Endothelial cell of umbilical vein (primary cell): Measurements from ENCODE around the gene TMEM158. TPM values are rescaled to one million over a fixed set of nuclear protein-coding genes. Genes with fewer than 3 reads are reported as not detected.

Experiments
- BruUV-seq: library from RNA; stranded (reverse); fragments of 400-500 nt; replicated peaks from 2 replicates; lab custom pipeline; 2021; lab: Mats Ljungman, UMichigan
- CTCF ChIA-PET: fragments of 300-600, 350-600 bp; sonication (Branson Sonifier 250); formaldehyde crosslinking; loops from one replicate; lab custom pipeline; 2021; ENCODE audit warnings: antibody characterized with exemption, inconsistent platforms; lab: Charles Lee
- POLR2A ChIA-PET: fragments of 300-600, 350-600 bp; sonication (Branson Sonifier 250); formaldehyde crosslinking; loops from one replicate; lab custom pipeline; 2021; ENCODE audit warnings: antibody characterized with exemption, inconsistent platforms; lab: Charles Lee
- DNase-seq: peaks from one replicate; pipeline ENCODE4 v3.0.0-alpha.2; 2011; ENCODE audit warnings: low read depth, low spot score
- FAIRE-seq: peaks from 2 replicates; lab custom pipeline; 2011; peaks lifted over from hg19 to GRCh38; lab: Jason Lieb, UNC
- H2AFZ ChIP-seq: 2 replicates; pipeline ENCODE4 v1.6.0; 2012; ENCODE audit warnings: low read depth, low read length, control low read depth, inconsistent platforms
- H3K27ac ChIP-seq: 2 replicates; pipeline ENCODE4 v1.5.1; 2011; ENCODE audit warnings: low read depth, mild to moderate bottlenecking, control low read depth, low read length, moderate library complexity; ENCODE audit not compliant: insufficient read depth
- H3K27me3 ChIP-seq, 2 experiments: 2 replicates each; pipeline versions ENCODE4 v1.6.0 to v1.6.1; 2011; ENCODE audit warnings: low read length in 2 of 2, mixed read lengths in 1 of 2; ENCODE audit not compliant: control insufficient read depth in 2 of 2, insufficient read depth in 2 of 2
- H3K36me3 ChIP-seq, 2 experiments: 2 replicates in 1 of 2; 3 replicates in 1 of 2; pipeline ENCODE4 v1.5.1; 2011; ENCODE audit warnings: low read length in 2 of 2, mild to moderate bottlenecking in 1 of 2, moderate library complexity in 1 of 2; ENCODE audit not compliant: control insufficient read depth in 2 of 2, insufficient read depth in 2 of 2; ENCODE audit errors: extremely low read depth in 1 of 2
- H3K4me1 ChIP-seq: 3 replicates; pipeline ENCODE4 v1.5.1; 2011; ENCODE audit warnings: mild to moderate bottlenecking, low read length; ENCODE audit not compliant: control insufficient read depth, insufficient read depth; ENCODE audit errors: extremely low read depth
- H3K4me2 ChIP-seq: 2 replicates; pipeline ENCODE4 v1.6.1; 2011; ENCODE audit warnings: low read length, control low read depth, mixed read lengths; ENCODE audit not compliant: insufficient read depth
- H3K4me3 ChIP-seq, 3 experiments: fragments of 200-600 bp in 1 of 3; sonication (generic), shearing (Covaris generic) in 1 of 3; replicated peaks in 1 of 3; 2 replicates each; pipeline ENCODE4 v1.5.1; 2011 to 2016; ENCODE audit warnings: control low read depth in 3 of 3, low read length in 3 of 3, mild to moderate bottlenecking in 2 of 3, inconsistent platforms in 1 of 3, low read depth in 1 of 3, moderate library complexity in 1 of 3; ENCODE audit not compliant: insufficient read depth in 1 of 3
- H3K79me2 ChIP-seq: 2 replicates; pipeline ENCODE4 v1.6.0; 2012; ENCODE audit warnings: low read length, inconsistent platforms; ENCODE audit not compliant: control insufficient read depth, insufficient read depth
- H3K9ac ChIP-seq: replicated peaks from 2 replicates; pipeline ENCODE3; 2011; ENCODE audit warnings: low read length, control low read depth; ENCODE audit not compliant: insufficient read depth; ENCODE audit errors: extremely low read depth
- H3K9me1 ChIP-seq: replicated peaks from 3 replicates; pipeline ENCODE4 v1.6.0; 2011; ENCODE audit warnings: mild to moderate bottlenecking, low read length; ENCODE audit not compliant: control insufficient read depth, insufficient read depth; ENCODE audit errors: extremely low read depth
- H3K9me3 ChIP-seq: replicated peaks from 2 replicates; pipeline ENCODE4 v1.5.1; 2012; ENCODE audit warnings: low read length, inconsistent platforms; ENCODE audit not compliant: control insufficient read depth, insufficient read depth
- H4K20me1 ChIP-seq: replicated peaks from 2 replicates; pipeline ENCODE3; 2011; ENCODE audit warnings: mild to moderate bottlenecking, low read length; ENCODE audit not compliant: control insufficient read depth, insufficient read depth; ENCODE audit errors: extremely low read depth
- EZH2 ChIP-seq: IDR thresholded peaks from 2 replicates; pipeline ENCODE4 v1.6.1; 2012; ENCODE audit warnings: borderline replicate concordance, low read depth, mild to moderate bottlenecking, moderate library complexity, low read length, inconsistent platforms; ENCODE audit not compliant: severe bottlenecking
- FOS ChIP-seq: IDR thresholded peaks from 2 replicates; pipeline ENCODE4 v1.6.1; 2011; ENCODE audit warnings: mild to moderate bottlenecking, low read length, moderate library complexity, borderline replicate concordance; ENCODE audit not compliant: insufficient read depth
- GATA2 ChIP-seq: IDR thresholded peaks from 2 replicates; pipeline ENCODE4 v1.7.0; 2011; ENCODE audit warnings: low read depth, mild to moderate bottlenecking, moderate library complexity, mixed read lengths, low read length; ENCODE audit not compliant: insufficient read length, insufficient read depth
- JUN ChIP-seq: IDR thresholded peaks from 2 replicates; pipeline ENCODE4 v1.6.1; 2011; ENCODE audit warnings: borderline replicate concordance, low read depth; ENCODE audit not compliant: insufficient read length, insufficient read depth
- MYC ChIP-seq: IDR thresholded peaks from one replicate; pipeline ENCODE4 v1.6.1; 2011; ENCODE audit warnings: mild to moderate bottlenecking, low read depth, low read length
- POLR2A ChIP-seq: IDR thresholded peaks from 2 replicates; pipeline ENCODE4 v1.6.1; 2012; ENCODE audit warnings: low read depth, mild to moderate bottlenecking, control low read depth, low read length
- POLR2AphosphoS5 ChIP-seq: IDR thresholded peaks from 2 replicates; pipeline ENCODE4 v1.6.1; 2012; ENCODE audit warnings: low read depth, mild to moderate bottlenecking, control low read depth, low read length, moderate library complexity; ENCODE audit not compliant: insufficient read depth
- dilution Hi-C: fragments of 300-500 bp; cut with MboI; formaldehyde crosslinking; loops from one replicate; pipeline ENCODE4 v1.15.0; 2019; ENCODE audit warnings: low sequenced_read_pairs; ENCODE audit not compliant: extremely low pct_ligation_motif_present
- intact Hi-C: fragments of 100-400 bp; cut with micrococcal nuclease; formaldehyde crosslinking; loops from one replicate; pipeline ENCODE4 v1.10.0; 2022
- polyA plus RNA-seq, 4 experiments: library from polyadenylated mRNA; depleted of rRNA in 3 of 4; stranded (reverse) in 3 of 4; unstranded in 1 of 4; fragments of >200 nt; gene quantifications; 2 replicates each; pipeline versions ENCODE4 v1.2.1 to v1.2.3, GENCODE V29; 2011 to 2012; ENCODE audit warnings: missing spikeins in 1 of 4
- total RNA-seq: library from RNA; stranded (reverse); gene quantifications from 2 replicates; pipeline ENCODE4 v1.2.3, GENCODE V29; 2021
- TF ChIP-seq, protein P1 (sequence below): IDR thresholded peaks from 2 replicates; pipeline ENCODE4 v1.6.1; 2011; ENCODE audit not compliant: insufficient read depth, insufficient read length
- TF ChIP-seq, protein P2 (sequence below), 2 donors: IDR thresholded peaks; 1 replicate in 1 of 2; 2 replicates in 1 of 2; pipeline ENCODE4 v1.5.1; 2011; ENCODE audit warnings: low read length in 2 of 2, mild to moderate bottlenecking in 2 of 2, moderate library complexity in 2 of 2, control low read depth in 1 of 2, inconsistent platforms in 1 of 2, low read depth in 1 of 2; ENCODE audit not compliant: insufficient read depth in 1 of 2; ENCODE audit errors: extremely low read depth in 1 of 2

Gene TMEM158
- total and polyA plus RNA-seq, 2 donors (not counting 3 experiments of a cell fraction or from before 2014, with no cell fraction given) = 0.15 to 0.42 TPM

DNA sequence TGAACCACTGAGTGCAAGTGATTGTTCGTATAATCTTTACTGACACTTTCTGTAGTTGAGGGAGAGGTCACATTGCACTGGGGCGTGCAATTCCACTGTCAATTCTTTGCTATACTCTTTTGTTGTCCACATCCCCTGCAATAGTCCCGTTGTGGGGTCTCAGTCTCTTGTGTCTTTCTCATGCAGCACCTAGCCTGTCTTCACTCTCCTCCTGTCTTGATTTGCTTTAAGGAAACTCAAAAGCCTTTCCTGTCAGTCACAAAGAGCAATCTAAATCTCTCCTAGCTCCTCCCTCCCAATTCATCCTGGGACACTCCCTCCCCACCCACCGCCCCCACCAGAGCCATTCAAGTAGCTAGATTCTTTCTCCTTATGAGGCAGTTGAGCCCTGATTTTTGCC is 13.2 kb upstream of the TMEM158 start:
- Histone ChIP-seq H3K9me3 (no peaks in the 10 kb centered on the region), H3K4me3 (no peak overlapping the region), H3K27me3 (peaks cover 2 to 4% of the 10 kb centered on the region in 2 experiments), H3K9ac (no peak overlapping the region), H4K20me1 (no peaks in the 10 kb centered on the region), H3K4me2 (no peak overlapping the region), H3K9me1 (no peaks in the 10 kb centered on the region), H3K36me3 (no peaks in the 10 kb centered on the region), H3K4me1 (no peaks in the 10 kb centered on the region), H3K27ac (no peak overlapping the region), H2AFZ (no peak overlapping the region), H3K79me2 (no peaks in the 10 kb centered on the region)
- no TSS peak for BruUV-seq
- intact Hi-C loops = no loop called here
- dilution Hi-C loops = no loop called here
- TF ChIP-seq EZH2 (no peak), POLR2AphosphoS5 (no peak), JUN (no peak), MYC (no peak), GATA2 (no peak), FOS (no peak), POLR2A (no peak)
- TF ChIP-seq, protein P1, sequence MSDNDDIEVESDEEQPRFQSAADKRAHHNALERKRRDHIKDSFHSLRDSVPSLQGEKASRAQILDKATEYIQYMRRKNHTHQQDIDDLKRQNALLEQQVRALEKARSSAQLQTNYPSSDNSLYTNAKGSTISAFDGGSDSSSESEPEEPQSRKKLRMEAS = no peak
- TF ChIP-seq, protein P2, sequence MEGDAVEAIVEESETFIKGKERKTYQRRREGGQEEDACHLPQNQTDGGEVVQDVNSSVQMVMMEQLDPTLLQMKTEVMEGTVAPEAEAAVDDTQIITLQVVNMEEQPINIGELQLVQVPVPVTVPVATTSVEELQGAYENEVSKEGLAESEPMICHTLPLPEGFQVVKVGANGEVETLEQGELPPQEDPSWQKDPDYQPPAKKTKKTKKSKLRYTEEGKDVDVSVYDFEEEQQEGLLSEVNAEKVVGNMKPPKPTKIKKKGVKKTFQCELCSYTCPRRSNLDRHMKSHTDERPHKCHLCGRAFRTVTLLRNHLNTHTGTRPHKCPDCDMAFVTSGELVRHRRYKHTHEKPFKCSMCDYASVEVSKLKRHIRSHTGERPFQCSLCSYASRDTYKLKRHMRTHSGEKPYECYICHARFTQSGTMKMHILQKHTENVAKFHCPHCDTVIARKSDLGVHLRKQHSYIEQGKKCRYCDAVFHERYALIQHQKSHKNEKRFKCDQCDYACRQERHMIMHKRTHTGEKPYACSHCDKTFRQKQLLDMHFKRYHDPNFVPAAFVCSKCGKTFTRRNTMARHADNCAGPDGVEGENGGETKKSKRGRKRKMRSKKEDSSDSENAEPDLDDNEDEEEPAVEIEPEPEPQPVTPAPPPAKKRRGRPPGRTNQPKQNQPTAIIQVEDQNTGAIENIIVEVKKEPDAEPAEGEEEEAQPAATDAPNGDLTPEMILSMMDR (IDR thresholded peaks at IDR 0.05; ENCODE audit: extremely low read depth in 1 of 2, insufficient read depth in 1 of 2, low read depth in 1 of 2, low read length in 2 of 2) = no peak
- FAIRE-seq (no peak), DNase-seq (no peak)
- POLR2A ChIA-PET = no interaction called here
- CTCF ChIA-PET = interaction anchor here (0.6 kb wide), 1 partner anchor 1409 kb away, joined by 4 read pairs; no protein-coding TSS in a partner anchor
